22Rv1 (cell line): ENCODE data around the gene TRH.

Source experiments
- H3K27ac ChIP-seq: fragments of 450-650 bp; 2 replicates; pipeline ENCODE4 v1.5.1; 2017
- CTCF ChIP-seq: fragments of 450-650 bp; IDR thresholded peaks from 2 replicates; pipeline ENCODE4 v1.5.1; 2017; ENCODE audit warnings: mild to moderate bottlenecking
- ZFX ChIP-seq: fragments of 450-650 bp; IDR thresholded peaks from 2 replicates; pipeline ENCODE4 v1.6.1; 2017; ENCODE audit warnings: antibody characterized with exemption, borderline replicate concordance

TRH gene

GRCh38 chr3:129952556-129953355, 21.8 kb upstream of the TRH start:
- TF ChIP-seq ZFX (no peak), CTCF (no peak)
- no peak overlapping the region for H3K27ac ChIP-seq

GRCh38 chr3:129953621-129954020, 20.9 kb upstream of the TRH start:
- TF ChIP-seq CTCF: no peak
- no peak for TF ChIP-seq ZFX
- no peak overlapping the region for H3K27ac ChIP-seq

- no peak overlapping the region for H3K27ac ChIP-seq
- TF ChIP-seq ZFX (no peak), CTCF (no peak)
These were observed 20.0 kb upstream of the TRH start for GRCh38 chr3:129954514-129954913.

GRCh38 chr3:129956936-129957335, 17.6 kb upstream of the TRH start:
- no peak overlapping the region for H3K27ac ChIP-seq
- TF ChIP-seq CTCF: no peak
- no peak for TF ChIP-seq ZFX

- H3K27ac ChIP-seq: no peak overlapping the region
These were observed 15.8 kb upstream of the TRH start for GRCh38 chr3:129958755-129959154.

GRCh38 chr3:129961141-129961541, 13.4 kb upstream of the TRH start:
- TF ChIP-seq CTCF (no peak), ZFX (no peak)
- H3K27ac ChIP-seq: no peak overlapping the region

More at GRCh38 chr3:129958755-129959154, 15.8 kb upstream of the TRH start:
- TF ChIP-seq ZFX: no peak
- no peak for TF ChIP-seq CTCF

- TF ChIP-seq ZFX: no peak
- TF ChIP-seq CTCF: no peak
- H3K27ac ChIP-seq: no peak overlapping the region
These were observed 11.9 kb upstream of the TRH start for GRCh38 chr3:129962600-129962999.
